ENCODE results near the gene CBX1. TPM values are rescaled to one million over a fixed set of nuclear protein-coding genes. Genes with fewer than 3 reads are reported as not detected.

CBX1 gene
- total RNA-seq, 4 donors from 2014 or later = 24.0 to 59.0 (median 28.9) TPM

DNA sequence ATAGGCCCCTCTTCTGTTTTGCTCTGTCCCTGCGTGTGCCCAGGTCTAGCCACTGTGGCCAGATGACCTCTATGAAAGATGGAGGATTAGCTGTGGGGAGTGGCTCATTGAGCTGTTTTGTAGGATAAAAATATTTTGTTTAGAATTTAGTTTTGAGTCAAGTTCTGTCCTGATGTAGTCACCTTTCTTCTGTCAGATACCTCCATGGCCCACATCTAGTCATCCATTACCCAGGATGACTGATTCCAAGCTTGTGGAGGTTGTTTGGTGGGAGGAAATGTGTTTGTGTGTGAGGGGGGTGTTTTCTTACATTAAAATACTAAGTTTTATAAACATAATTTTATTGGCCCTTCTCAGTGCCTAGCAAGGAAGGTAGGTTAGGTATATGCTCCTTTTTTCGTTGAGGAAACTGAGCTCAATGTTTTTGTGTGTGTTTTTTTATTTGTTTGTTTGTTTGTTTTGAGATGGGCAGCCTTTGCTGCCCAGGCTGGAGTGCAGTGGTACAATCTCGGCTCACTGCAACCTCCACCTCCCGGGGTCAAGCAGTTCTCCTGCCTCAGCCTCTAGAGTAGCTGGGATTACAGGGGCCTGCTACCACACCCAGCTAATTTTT is 22.6 kb upstream of the CBX1 start:
- Histone ChIP-seq H3K4me1 (peaks cover 0 to 19% (median 0%) of the 10 kb centered on the region in 4 donors), H3K27me3 (no peaks in the 10 kb centered on the region), H3K27ac (no peak overlapping the region), H3K9me3 (no peaks in the 10 kb centered on the region), H3K4me3 (no peak overlapping the region), H3K36me3 (peaks cover 0 to 72% (median 9%) of the 10 kb centered on the region in 3 donors)
- WGBS, 2 donors = 90 to 91% methylated on average over 4 of the region's 4 CpGs
- no peak for TF ChIP-seq EP300 (IDR thresholded peaks at IDR 0.05)
- TF ChIP-seq POLR2A (IDR thresholded peaks at IDR 0.05) = no peak
- TF ChIP-seq, protein P1, sequence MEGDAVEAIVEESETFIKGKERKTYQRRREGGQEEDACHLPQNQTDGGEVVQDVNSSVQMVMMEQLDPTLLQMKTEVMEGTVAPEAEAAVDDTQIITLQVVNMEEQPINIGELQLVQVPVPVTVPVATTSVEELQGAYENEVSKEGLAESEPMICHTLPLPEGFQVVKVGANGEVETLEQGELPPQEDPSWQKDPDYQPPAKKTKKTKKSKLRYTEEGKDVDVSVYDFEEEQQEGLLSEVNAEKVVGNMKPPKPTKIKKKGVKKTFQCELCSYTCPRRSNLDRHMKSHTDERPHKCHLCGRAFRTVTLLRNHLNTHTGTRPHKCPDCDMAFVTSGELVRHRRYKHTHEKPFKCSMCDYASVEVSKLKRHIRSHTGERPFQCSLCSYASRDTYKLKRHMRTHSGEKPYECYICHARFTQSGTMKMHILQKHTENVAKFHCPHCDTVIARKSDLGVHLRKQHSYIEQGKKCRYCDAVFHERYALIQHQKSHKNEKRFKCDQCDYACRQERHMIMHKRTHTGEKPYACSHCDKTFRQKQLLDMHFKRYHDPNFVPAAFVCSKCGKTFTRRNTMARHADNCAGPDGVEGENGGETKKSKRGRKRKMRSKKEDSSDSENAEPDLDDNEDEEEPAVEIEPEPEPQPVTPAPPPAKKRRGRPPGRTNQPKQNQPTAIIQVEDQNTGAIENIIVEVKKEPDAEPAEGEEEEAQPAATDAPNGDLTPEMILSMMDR (IDR thresholded peaks at IDR 0.05) = no peak
- no peak for DNase-seq (ENCODE audit: low spot score in 2 of 2)

DNA sequence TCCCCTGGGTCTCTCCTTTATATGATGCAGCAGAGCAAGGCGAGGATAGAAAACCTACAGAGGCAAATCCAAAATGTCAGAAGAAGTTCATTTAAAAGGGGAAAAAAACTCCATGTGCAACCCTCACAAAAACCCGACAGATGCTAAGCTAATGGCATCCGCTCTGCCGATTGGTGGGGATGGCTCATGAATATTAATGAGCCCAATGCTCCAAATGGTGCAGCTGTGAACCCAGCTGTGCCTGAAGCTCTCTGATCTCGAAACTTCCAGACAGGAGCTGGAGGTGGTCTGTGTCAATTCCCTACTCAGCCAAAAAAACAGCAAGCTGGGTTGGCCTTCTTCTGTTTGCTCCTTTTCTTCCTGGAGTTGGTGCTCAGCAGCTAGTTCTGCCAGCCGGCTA is 21.8 kb upstream of the CBX1 start:
- no peak for DNase-seq (ENCODE audit: low spot score in 2 of 2)
- no peaks in the 10 kb centered on the region for H3K9me3 ChIP-seq
- TF ChIP-seq EP300 (IDR thresholded peaks at IDR 0.05) = no peak
- no peak for TF ChIP-seq POLR2A (IDR thresholded peaks at IDR 0.05)
- TF ChIP-seq, protein P1 (IDR thresholded peaks at IDR 0.05) = no peak
- peaks cover 0 to 19% (median 0%) of the 10 kb centered on the region in 4 donors for H3K4me1 ChIP-seq
- peaks cover 0 to 80% (median 11%) of the 10 kb centered on the region in 3 donors for H3K36me3 ChIP-seq
- no peak overlapping the region for H3K4me3 ChIP-seq
- no peaks in the 10 kb centered on the region for H3K27me3 ChIP-seq
- WGBS, 2 donors = 70 to 73% methylated on average over 6 of the region's 6 CpGs
- peak overlapping the region in 1 of 4 donors; percentile 51 for H3K27ac ChIP-seq

DNA sequence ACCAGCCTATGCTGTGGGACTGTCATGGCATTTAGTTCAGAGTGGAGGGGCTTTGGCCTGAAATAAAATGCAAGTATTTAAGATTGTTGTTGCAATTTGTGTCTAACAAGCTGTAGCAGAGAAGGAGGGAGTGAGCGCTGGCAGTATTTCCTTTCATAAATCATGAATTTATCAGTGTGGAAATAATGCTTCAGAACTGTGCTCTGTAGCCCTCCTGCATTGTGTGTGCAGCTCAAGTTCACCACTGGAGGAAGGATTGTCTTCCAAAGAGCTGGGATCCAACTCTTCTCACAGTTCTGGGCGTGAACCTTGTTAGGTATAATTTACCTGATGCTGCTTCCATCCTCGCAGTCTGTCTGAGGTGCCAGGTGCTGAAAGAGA is 21.4 kb upstream of the CBX1 start:
- peak overlapping the region in 2 of 4 donors; percentile 18 to 51 for H3K27ac ChIP-seq
- peaks cover 0 to 19% (median 0%) of the 10 kb centered on the region in 4 donors for H3K4me1 ChIP-seq
- no peak for DNase-seq (ENCODE audit: low spot score in 2 of 2)
- no peak for TF ChIP-seq POLR2A (IDR thresholded peaks at IDR 0.05)
- TF ChIP-seq, protein P1 (IDR thresholded peaks at IDR 0.05) = no peak
- no peak overlapping the region for H3K4me3 ChIP-seq
- 69 to 71% methylated on average over 3 of the region's 3 CpGs for WGBS, 2 donors
- H3K36me3 ChIP-seq = peaks cover 0 to 84% (median 15%) of the 10 kb centered on the region in 3 donors
- no peaks in the 10 kb centered on the region for H3K27me3 ChIP-seq
- no peaks in the 10 kb centered on the region for H3K9me3 ChIP-seq

DNA sequence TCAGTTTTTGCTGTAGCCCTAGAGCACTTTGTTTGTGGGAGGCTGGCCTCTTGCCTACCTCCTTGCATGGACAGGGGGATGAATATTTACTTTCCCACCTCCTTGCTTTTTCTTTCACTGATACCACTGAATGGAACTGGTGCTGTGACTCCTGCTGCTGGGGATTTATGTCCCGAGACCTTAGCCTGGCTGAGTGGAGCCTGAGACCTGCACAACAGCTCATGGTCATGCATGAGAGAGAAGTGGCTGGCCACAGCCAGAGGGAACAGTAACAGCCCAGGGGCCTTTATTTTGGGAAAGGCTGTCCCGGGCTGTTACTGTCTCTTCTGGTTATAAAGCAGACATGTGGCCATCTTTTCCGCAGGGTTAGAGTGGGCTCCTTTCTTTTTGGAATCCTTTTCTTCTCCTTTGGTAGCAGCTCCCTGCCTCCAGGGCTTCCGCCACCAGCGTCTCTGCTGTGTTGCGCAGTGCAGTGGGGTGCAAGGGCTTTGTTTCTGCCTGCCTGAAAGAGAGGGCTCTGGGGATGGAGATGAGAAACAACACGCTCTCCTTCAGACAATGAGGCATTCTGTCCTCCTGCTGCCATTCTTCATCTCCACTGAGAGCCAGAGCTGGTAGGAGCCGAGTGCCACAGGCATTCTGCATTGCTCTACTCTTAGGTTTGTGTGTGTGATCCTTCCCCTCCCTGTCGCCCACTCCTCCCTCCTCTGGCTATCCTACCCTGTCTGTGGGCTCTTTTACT is 20.8 kb upstream of the CBX1 start:
- H3K27ac ChIP-seq = peak overlapping the region in 2 of 4 donors; percentile 18 to 51

More for the DNA sequence above, 20.8 kb upstream of the CBX1 start:
- TF ChIP-seq EP300 (IDR thresholded peaks at IDR 0.05) (no peak), POLR2A (IDR thresholded peaks at IDR 0.05) (no peak)
- TF ChIP-seq, protein P1 (IDR thresholded peaks at IDR 0.05) = no peak
- H3K9me3 ChIP-seq = no peaks in the 10 kb centered on the region
- H3K27me3 ChIP-seq = no peaks in the 10 kb centered on the region
- WGBS, 2 donors = 56 to 70% methylated on average over 9 of the region's 9 CpGs
- no peak overlapping the region for H3K4me3 ChIP-seq
- no peak for DNase-seq (ENCODE audit: low spot score in 2 of 2)
- H3K36me3 ChIP-seq = peaks cover 0 to 89% (median 17%) of the 10 kb centered on the region in 3 donors
- peaks cover 0 to 14% (median 0%) of the 10 kb centered on the region in 4 donors for H3K4me1 ChIP-seq
